Trophoblast cell (in vitro differentiated cells and primary cell): Measurements from ENCODE around the gene WIZ.
A peak's percentile ranks its signal among the peaks of the same experiment; 100 is the strongest.

Experiments used
- DNase-seq, 2 donors: peaks; one replicate each; pipeline ENCODE4 v3.0.0-alpha.2; 2016
- H2AFZ ChIP-seq: 2 replicates; pipeline ENCODE4 v1.6.1; 2013; ENCODE audit warnings: low read length, moderate library complexity, mild to moderate bottlenecking; ENCODE audit not compliant: insufficient read depth, poor library complexity
- H2AK5ac ChIP-seq: 2 replicates; pipeline ENCODE4 v1.6.1; 2013; ENCODE audit warnings: mild to moderate bottlenecking, low read length
- H2BK120ac ChIP-seq: 2 replicates; pipeline ENCODE4 v1.6.1; 2013; ENCODE audit warnings: low read length, mild to moderate bottlenecking, moderate library complexity; ENCODE audit not compliant: insufficient read depth, poor library complexity
- H2BK12ac ChIP-seq: 2 replicates; pipeline ENCODE4 v1.6.1; 2013; ENCODE audit warnings: mild to moderate bottlenecking, low read length, moderate library complexity
- H2BK5ac ChIP-seq: 2 replicates; pipeline ENCODE4 v1.6.1; 2013; ENCODE audit warnings: low read length, low read depth, moderate library complexity, mild to moderate bottlenecking; ENCODE audit not compliant: poor library complexity
- H3K14ac ChIP-seq: 2 replicates; pipeline ENCODE4 v1.6.1; 2013; ENCODE audit warnings: mild to moderate bottlenecking, low read length
- H3K18ac ChIP-seq: 2 replicates; pipeline ENCODE4 v1.6.1; 2013; ENCODE audit warnings: mild to moderate bottlenecking, low read length
- H3K23ac ChIP-seq: 2 replicates; pipeline ENCODE4 v1.6.1; 2013; ENCODE audit warnings: low read length
- H3K27ac ChIP-seq: 2 replicates; pipeline ENCODE4 v1.5.1; 2013; ENCODE audit warnings: low read depth, mild to moderate bottlenecking, inconsistent platforms, low read length, moderate library complexity
- H3K27me3 ChIP-seq: 2 replicates; pipeline ENCODE4 v1.6.1; 2013; ENCODE audit warnings: inconsistent platforms, mild to moderate bottlenecking, low read length, moderate library complexity; ENCODE audit not compliant: insufficient read depth
- H3K36me3 ChIP-seq, 2 experiments: 1 replicate in 1 of 2; 2 replicates in 1 of 2; pipeline ENCODE4 v1.6.1; 2013; ENCODE audit warnings: low read length in 2 of 2, mild to moderate bottlenecking in 2 of 2, moderate library complexity in 1 of 2; ENCODE audit not compliant: insufficient read depth in 2 of 2, control insufficient read depth in 1 of 2
- H3K4ac ChIP-seq: 2 replicates; pipeline ENCODE4 v1.6.1; 2013; ENCODE audit warnings: low read depth, mild to moderate bottlenecking, low read length, moderate library complexity
- H3K4me1 ChIP-seq, 2 experiments: 1 replicate in 1 of 2; 2 replicates in 1 of 2; pipeline ENCODE4 v1.6.1; 2013; ENCODE audit warnings: low read length in 2 of 2, mild to moderate bottlenecking in 2 of 2, moderate library complexity in 1 of 2; ENCODE audit not compliant: insufficient read depth in 2 of 2, control insufficient read depth in 1 of 2
- H3K4me2 ChIP-seq: 2 replicates; pipeline ENCODE4 v1.6.1; 2013; ENCODE audit warnings: inconsistent platforms, mild to moderate bottlenecking, low read length, moderate library complexity
- H3K4me3 ChIP-seq: 2 replicates; pipeline ENCODE4 v1.5.1; 2013; ENCODE audit warnings: mild to moderate bottlenecking, low read depth, low read length, inconsistent platforms
- H3K79me1 ChIP-seq: one replicate; pipeline ENCODE4 v1.6.1; 2013; ENCODE audit warnings: low read length
- H3K79me2 ChIP-seq: 2 replicates; pipeline ENCODE4 v1.6.1; 2013; ENCODE audit warnings: low read length, mild to moderate bottlenecking; ENCODE audit not compliant: control insufficient read depth, insufficient read depth, poor library complexity
- H3K9ac ChIP-seq: 2 replicates; pipeline ENCODE4 v1.6.1; 2013; ENCODE audit warnings: mild to moderate bottlenecking, low read length
- H3K9me3 ChIP-seq: 2 replicates; pipeline ENCODE4 v1.6.1; 2013; ENCODE audit warnings: low read depth, mild to moderate bottlenecking, control low read depth, inconsistent platforms, low read length; ENCODE audit not compliant: insufficient read depth
- H4K12ac ChIP-seq: 2 replicates; pipeline ENCODE4 v1.6.1; 2013; ENCODE audit warnings: low read depth, mild to moderate bottlenecking, low read length, moderate library complexity
- H4K8ac ChIP-seq: 2 replicates; pipeline ENCODE4 v1.6.1; 2013; ENCODE audit warnings: low read depth, mild to moderate bottlenecking, low read length, moderate library complexity
- H4K91ac ChIP-seq: one replicate; pipeline ENCODE4 v1.6.1; 2013; ENCODE audit warnings: low read depth, mild to moderate bottlenecking, low read length, moderate library complexity
- WGBS: extraction: QIAGEN DNeasy Blood & Tissue Kit; methylation state at CpG from one replicate; pipeline ENCODE4 v1.1.7; 2013; ENCODE audit warnings: missing lambda C conversion rate; ENCODE audit not compliant: insufficient read length, insufficient coverage; ENCODE audit errors: extremely low coverage; 5-methylcytosine and 5-hydroxymethylcytosine counted together

WIZ gene

DNA sequence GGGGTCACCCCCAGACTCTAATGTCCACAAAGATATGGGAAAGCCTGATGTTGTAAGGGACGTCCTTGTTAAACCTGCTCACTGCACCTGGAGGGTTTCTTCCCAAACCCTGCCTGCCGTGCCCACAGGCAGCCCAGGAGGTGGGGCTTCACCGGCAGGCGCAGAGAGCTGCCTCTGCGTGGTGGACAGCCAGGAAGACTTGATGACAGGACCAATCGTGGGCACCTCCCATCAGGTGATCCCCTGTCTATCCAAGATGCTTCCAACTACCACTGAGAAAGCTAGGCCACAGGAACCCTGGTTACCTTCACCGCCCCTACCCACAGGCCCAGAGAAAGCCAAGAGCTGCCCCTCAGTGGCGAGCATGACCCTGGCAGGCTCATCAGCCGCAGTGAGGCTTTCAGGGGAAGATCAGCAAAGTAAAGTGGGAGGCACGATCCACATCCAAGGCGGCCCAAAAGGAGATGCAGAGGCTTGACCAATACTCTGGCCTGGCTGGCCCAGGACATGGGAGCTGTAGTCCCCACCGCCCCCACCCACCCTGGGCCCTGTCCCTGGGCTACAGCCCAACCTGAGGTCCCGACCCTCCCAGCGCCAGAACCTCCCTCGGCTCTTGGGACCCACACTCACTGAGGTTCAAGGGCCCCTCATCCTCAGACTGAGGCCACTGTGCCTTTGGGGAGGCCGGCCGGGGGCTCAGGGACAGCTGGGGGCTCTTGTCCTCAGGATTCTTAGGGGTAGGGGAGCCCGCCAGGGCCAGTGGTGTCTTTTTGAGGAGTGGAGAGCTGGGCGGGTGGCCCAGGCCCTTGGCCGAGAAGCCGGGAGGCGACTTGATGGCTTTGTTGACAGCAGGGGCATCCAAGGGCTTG lies 20.6 kb downstream of the WIZ start:
- Histone ChIP-seq H4K12ac (no peak overlapping the region), H3K36me3 (peaks cover 49 to 58% of the 10 kb centered on the region in 2 experiments), H4K8ac (no peak overlapping the region), H2BK12ac (no peak overlapping the region), H3K27ac (no peak overlapping the region), H3K4me3 (no peak overlapping the region), H3K4ac (peak overlapping the region; percentile 61), H3K9me3 (no peaks in the 10 kb centered on the region), H3K18ac (no peak overlapping the region), H2AFZ (no peak overlapping the region), H3K9ac (no peak overlapping the region), H3K23ac (no peak overlapping the region), H3K14ac (no peak overlapping the region), H3K4me2 (no peak overlapping the region), H3K4me1 (peaks cover 12 to 14% of the 10 kb centered on the region in 2 experiments), H2AK5ac (no peak overlapping the region), H2BK120ac (no peak overlapping the region), H3K79me2 (peaks cover 19% of the 10 kb centered on the region), H3K27me3 (no peaks in the 10 kb centered on the region), H3K79me1 (peaks cover 9% of the 10 kb centered on the region), H2BK5ac (no peak overlapping the region), H4K91ac (no peak overlapping the region)
- no CpG with 5 or more reads among the region's 22 CpGs for WGBS
- DNase-seq, result no peak

- H2AK5ac ChIP-seq, result no peak overlapping the region
- H4K8ac ChIP-seq, result no peak overlapping the region
- peaks cover 59 to 68% of the 10 kb centered on the region in 2 experiments for H3K36me3 ChIP-seq
- H2AFZ ChIP-seq, result no peak overlapping the region
- peaks cover 19% of the 10 kb centered on the region for H3K79me2 ChIP-seq
- H4K91ac ChIP-seq, result no peak overlapping the region
- H3K9ac ChIP-seq, result no peak overlapping the region
- H4K12ac ChIP-seq, result no peak overlapping the region
- no peak overlapping the region for H2BK5ac ChIP-seq
- no peak for DNase-seq
- H2BK120ac ChIP-seq, result no peak overlapping the region
- H3K14ac ChIP-seq, result no peak overlapping the region
- H3K4me1 ChIP-seq, result peaks cover 9 to 10% of the 10 kb centered on the region in 2 experiments
- no peak overlapping the region for H3K4me2 ChIP-seq
- no peak overlapping the region for H3K4ac ChIP-seq
- H2BK12ac ChIP-seq, result no peak overlapping the region
- H3K9me3 ChIP-seq, result peaks cover 8% of the 10 kb centered on the region
- peaks cover 9% of the 10 kb centered on the region for H3K79me1 ChIP-seq
- no peaks in the 10 kb centered on the region for H3K27me3 ChIP-seq
- no peak overlapping the region for H3K23ac ChIP-seq
- no peak overlapping the region for H3K18ac ChIP-seq
- WGBS, result no CpG with 5 or more reads among the region's 35 CpGs
- no peak overlapping the region for H3K4me3 ChIP-seq
- H3K27ac ChIP-seq, result no peak overlapping the region
Measured at GRCh38 chr19:15427991-15428471, 21.7 kb downstream of the WIZ start.

DNA sequence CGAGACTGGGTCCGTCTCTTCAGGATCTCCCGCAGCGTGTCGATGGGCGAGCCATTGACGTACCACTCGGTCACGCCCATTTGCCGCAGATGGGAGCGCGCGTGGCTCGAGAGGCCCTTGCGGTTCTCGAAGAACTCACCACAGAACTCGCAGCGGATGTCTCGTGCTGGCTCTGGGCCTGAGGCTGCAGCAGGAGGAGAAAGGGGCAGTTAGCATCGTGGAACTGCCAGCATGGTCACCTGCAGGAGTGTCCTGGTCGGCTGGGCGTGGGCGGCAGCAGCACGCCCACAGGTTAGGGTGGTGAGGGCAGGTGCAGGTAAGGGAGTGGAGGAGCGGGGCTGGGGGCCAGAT lies 22.4 kb downstream of the WIZ start:
- no CpG with 5 or more reads among the region's 25 CpGs for WGBS
- peaks cover 9 to 10% of the 10 kb centered on the region in 2 experiments for H3K4me1 ChIP-seq

GRCh38 chr19:15426485-15427349 lies 23.0 kb downstream of the WIZ start:
- no peak overlapping the region for H3K23ac ChIP-seq
- peaks cover 68 to 76% of the 10 kb centered on the region in 2 experiments for H3K36me3 ChIP-seq
- peaks cover 7 to 9% of the 10 kb centered on the region in 2 experiments for H3K4me1 ChIP-seq
- H3K4ac ChIP-seq, result no peak overlapping the region
- H4K8ac ChIP-seq, result no peak overlapping the region
- no peak overlapping the region for H3K14ac ChIP-seq
- no peak overlapping the region for H3K18ac ChIP-seq
- H3K9ac ChIP-seq, result no peak overlapping the region
- H3K4me3 ChIP-seq, result peak overlapping the region; percentile 51
- no CpG with 5 or more reads among the region's 16 CpGs for WGBS
- no peaks in the 10 kb centered on the region for H3K27me3 ChIP-seq
- no peak overlapping the region for H2BK12ac ChIP-seq
- no peak overlapping the region for H4K12ac ChIP-seq
- peaks cover 8% of the 10 kb centered on the region for H3K9me3 ChIP-seq
- H2BK120ac ChIP-seq, result no peak overlapping the region
- H2AFZ ChIP-seq, result no peak overlapping the region
- H3K4me2 ChIP-seq, result no peak overlapping the region
- no peak overlapping the region for H2BK5ac ChIP-seq
- DNase-seq, result no peak
- H4K91ac ChIP-seq, result no peak overlapping the region
- no peak overlapping the region for H2AK5ac ChIP-seq
- H3K79me2 ChIP-seq, result peaks cover 11% of the 10 kb centered on the region
- H3K27ac ChIP-seq, result no peak overlapping the region
- no peaks in the 10 kb centered on the region for H3K79me1 ChIP-seq

More for the DNA sequence above, 22.4 kb downstream of the WIZ start:
- no peak overlapping the region for H2AFZ ChIP-seq
- H3K9me3 ChIP-seq, result peaks cover 8% of the 10 kb centered on the region
- H3K18ac ChIP-seq, result no peak overlapping the region
- no peaks in the 10 kb centered on the region for H3K27me3 ChIP-seq
- H4K8ac ChIP-seq, result no peak overlapping the region
- H2BK5ac ChIP-seq, result no peak overlapping the region
- no peak overlapping the region for H3K4me2 ChIP-seq
- no peak overlapping the region for H3K4ac ChIP-seq
- peaks cover 5% of the 10 kb centered on the region for H3K79me1 ChIP-seq
- peaks cover 67 to 75% of the 10 kb centered on the region in 2 experiments for H3K36me3 ChIP-seq
- H3K9ac ChIP-seq, result no peak overlapping the region
- no peak overlapping the region for H4K91ac ChIP-seq
- H3K14ac ChIP-seq, result no peak overlapping the region
- H3K27ac ChIP-seq, result no peak overlapping the region
- peaks cover 17% of the 10 kb centered on the region for H3K79me2 ChIP-seq
- H3K23ac ChIP-seq, result no peak overlapping the region
- H2AK5ac ChIP-seq, result no peak overlapping the region
- H2BK120ac ChIP-seq, result no peak overlapping the region
- DNase-seq, result no peak
- H3K4me3 ChIP-seq, result peak overlapping the region; percentile 51
- no peak overlapping the region for H4K12ac ChIP-seq
- no peak overlapping the region for H2BK12ac ChIP-seq
